Measurements from ENCODE around the gene HTR1B. TPM values are rescaled to one million over a fixed set of nuclear protein-coding genes. Genes with fewer than 3 reads are reported as not detected.

HTR1B gene
- total and polyA plus RNA-seq, 10 donors: 0.16 to 0.39 (median 0.20) TPM; not detected in 7

- DNase-seq: no peak
- H3K4me3 ChIP-seq: peak overlapping the region; percentile 32 to 76 (median 46)
- H3K27ac ChIP-seq: peak overlapping the region in 3 of 8 donors; percentile 30 to 46 (median 35)
- 13 to 21% (median 18%) methylated on average over 30 of the region's 30 CpGs for WGBS, 5 donors
- H3K27me3 ChIP-seq (replicated peaks in 1 of 7): peaks cover 11 to 57% (median 46%) of the 10 kb centered on the region in 7 donors
- no peaks in the 10 kb centered on the region for H3K36me3 ChIP-seq
- H3K9me3 ChIP-seq: peaks cover 0 to 3% (median 0%) of the 10 kb centered on the region in 8 donors
- intact Hi-C loops (cut with DNase I; ENCODE audit: low total_unique reads): no loop called here
- no peak for TF ChIP-seq POLR2A (IDR thresholded peaks at IDR 0.05)
- no peak for TF ChIP-seq POLR2AphosphoS5 (IDR thresholded peaks at IDR 0.05)
- peaks cover 5 to 40% (median 20%) of the 10 kb centered on the region in 6 donors for H3K4me1 ChIP-seq
Measured at GRCh38 chr6:77466451-77467437, 3.5 kb upstream of the HTR1B start.

- peaks cover 11 to 64% (median 52%) of the 10 kb centered on the region in 7 donors for H3K27me3 ChIP-seq (replicated peaks in 1 of 7)
- no peak for DNase-seq
- no peaks in the 10 kb centered on the region for H3K36me3 ChIP-seq
- TF ChIP-seq POLR2A (IDR thresholded peaks at IDR 0.05): no peak
- TF ChIP-seq, protein P1, sequence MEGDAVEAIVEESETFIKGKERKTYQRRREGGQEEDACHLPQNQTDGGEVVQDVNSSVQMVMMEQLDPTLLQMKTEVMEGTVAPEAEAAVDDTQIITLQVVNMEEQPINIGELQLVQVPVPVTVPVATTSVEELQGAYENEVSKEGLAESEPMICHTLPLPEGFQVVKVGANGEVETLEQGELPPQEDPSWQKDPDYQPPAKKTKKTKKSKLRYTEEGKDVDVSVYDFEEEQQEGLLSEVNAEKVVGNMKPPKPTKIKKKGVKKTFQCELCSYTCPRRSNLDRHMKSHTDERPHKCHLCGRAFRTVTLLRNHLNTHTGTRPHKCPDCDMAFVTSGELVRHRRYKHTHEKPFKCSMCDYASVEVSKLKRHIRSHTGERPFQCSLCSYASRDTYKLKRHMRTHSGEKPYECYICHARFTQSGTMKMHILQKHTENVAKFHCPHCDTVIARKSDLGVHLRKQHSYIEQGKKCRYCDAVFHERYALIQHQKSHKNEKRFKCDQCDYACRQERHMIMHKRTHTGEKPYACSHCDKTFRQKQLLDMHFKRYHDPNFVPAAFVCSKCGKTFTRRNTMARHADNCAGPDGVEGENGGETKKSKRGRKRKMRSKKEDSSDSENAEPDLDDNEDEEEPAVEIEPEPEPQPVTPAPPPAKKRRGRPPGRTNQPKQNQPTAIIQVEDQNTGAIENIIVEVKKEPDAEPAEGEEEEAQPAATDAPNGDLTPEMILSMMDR (IDR thresholded peaks at IDR 0.05 in 8 of 11, conservative IDR thresholded peaks at IDR 0.05 in 3 of 11): peak in 6 of 11 experiments; percentile 20 to 49 (median 40)
- TF ChIP-seq POLR2AphosphoS5 (IDR thresholded peaks at IDR 0.05): no peak
- peak overlapping the region in 3 of 8 donors; percentile 30 to 46 (median 35) for H3K27ac ChIP-seq
- WGBS, 5 donors: 0 to 4% (median 1%) methylated on average over 17 of the region's 17 CpGs
- peak overlapping the region; percentile 32 to 76 (median 46) for H3K4me3 ChIP-seq
- H3K9me3 ChIP-seq: peaks cover 0 to 3% (median 0%) of the 10 kb centered on the region in 8 donors
- peaks cover 5 to 40% (median 20%) of the 10 kb centered on the region in 6 donors for H3K4me1 ChIP-seq
- intact Hi-C loops (cut with DNase I; ENCODE audit: low total_unique reads): no loop called here
Measured at GRCh38 chr6:77466055-77466450, 2.8 kb upstream of the HTR1B start.

DNA sequence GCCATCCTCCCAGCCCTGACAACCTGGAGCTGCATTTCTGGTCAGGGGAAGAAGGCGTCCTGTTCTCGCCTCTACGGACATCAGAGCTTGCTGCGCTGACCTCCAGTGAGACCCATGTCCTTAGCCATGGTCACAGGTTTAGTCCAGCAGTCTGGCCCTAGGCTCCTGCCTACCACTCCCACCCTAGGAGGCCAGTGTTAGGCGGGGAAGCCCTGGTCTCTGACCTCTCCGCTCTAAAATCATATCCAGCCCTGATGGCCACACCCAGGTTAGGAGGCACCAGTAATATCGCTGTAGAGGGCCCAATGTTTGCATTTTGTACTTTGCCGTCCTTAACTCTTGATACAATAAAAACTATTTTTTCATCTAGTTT lies 1.2 kb upstream of the HTR1B start:
- Histone ChIP-seq H3K27me3 (replicated peaks in 1 of 7) (peaks cover 11 to 80% (median 52%) of the 10 kb centered on the region in 7 donors), H3K4me1 (peaks cover 5 to 40% (median 20%) of the 10 kb centered on the region in 6 donors), H3K27ac (no peak overlapping the region), H3K36me3 (no peaks in the 10 kb centered on the region), H3K9me3 (peaks cover 0 to 3% (median 0%) of the 10 kb centered on the region in 8 donors), H3K4me3 (peak overlapping the region in 5 of 8 donors; percentile 9 to 59 (median 26))
- TF ChIP-seq, protein P1 (IDR thresholded peaks at IDR 0.05 in 8 of 11, conservative IDR thresholded peaks at IDR 0.05 in 3 of 11): no peak
- no peak for TF ChIP-seq POLR2AphosphoS5 (IDR thresholded peaks at IDR 0.05)
- TF ChIP-seq POLR2A (IDR thresholded peaks at IDR 0.05): no peak
- intact Hi-C loops (cut with DNase I; ENCODE audit: low total_unique reads): no loop called here
- no peak for DNase-seq
- 20 to 47% (median 31%) methylated on average over 8 of the region's 8 CpGs for WGBS, 5 donors

DNA sequence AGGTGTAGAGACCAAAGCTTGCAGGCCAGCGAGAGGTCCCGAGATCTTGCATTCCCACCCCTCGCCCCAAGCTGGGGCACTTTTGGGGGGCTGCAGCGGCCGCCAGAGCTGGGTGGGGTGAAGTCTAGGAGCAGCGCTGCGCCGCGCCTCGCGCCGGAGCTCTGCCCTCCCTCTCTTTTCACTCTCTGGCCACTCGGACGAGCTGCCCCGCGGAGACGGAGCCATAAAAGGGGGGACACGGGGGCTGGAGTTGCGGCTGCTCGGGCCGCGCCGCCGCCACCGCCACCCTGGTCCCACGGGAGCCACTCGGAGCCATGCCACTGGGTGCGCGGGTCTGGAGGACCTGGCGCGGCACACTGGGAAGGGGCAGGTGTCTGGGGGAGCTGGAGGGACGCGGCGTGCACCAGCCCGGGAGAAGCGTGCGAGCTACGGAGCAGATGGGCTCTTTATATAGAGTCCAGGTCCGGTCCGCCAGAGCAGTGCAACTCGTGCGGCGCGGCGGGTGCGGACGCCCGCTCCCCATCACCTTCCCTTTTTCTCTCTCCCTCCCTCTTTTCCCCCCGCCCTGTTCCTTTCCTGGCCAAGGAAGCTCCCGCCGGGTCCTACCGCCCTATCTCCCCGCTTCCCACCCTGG lies 687 bp upstream of the HTR1B start:
- 2 to 8% (median 3%) methylated on average over 33 to 53 of the region's 53 CpGs for WGBS, 5 donors
- no peak for DNase-seq
- TF ChIP-seq, protein P1 (IDR thresholded peaks at IDR 0.05 in 8 of 11, conservative IDR thresholded peaks at IDR 0.05 in 3 of 11): no peak
- TF ChIP-seq POLR2AphosphoS5 (IDR thresholded peaks at IDR 0.05) (no peak), POLR2A (IDR thresholded peaks at IDR 0.05) (no peak)
- intact Hi-C loops (cut with DNase I; ENCODE audit: low total_unique reads): no loop called here
- Histone ChIP-seq H3K36me3 (no peaks in the 10 kb centered on the region), H3K27me3 (replicated peaks in 1 of 7) (peaks cover 11 to 83% (median 52%) of the 10 kb centered on the region in 7 donors), H3K27ac (no peak overlapping the region), H3K4me3 (peak overlapping the region in 7 of 8 donors; percentile 9 to 59 (median 25)), H3K9me3 (peaks cover 0 to 3% (median 0%) of the 10 kb centered on the region in 8 donors), H3K4me1 (peaks cover 5 to 40% (median 20%) of the 10 kb centered on the region in 6 donors)

Data from spleen (tissue), 11 donors.